Adipose tissue (tissue), 3 donors: ENCODE results near the gene CD300LD. TPM values are rescaled to one million over a fixed set of nuclear protein-coding genes. Genes with fewer than 3 reads are reported as not detected.
"Not testable (repeated sequence)": the region's sequence is repeated elsewhere in the genome, so short reads cannot be mapped to it uniquely, and the experiment has no call there.

Experiments used
- H3K27ac ChIP-seq: one replicate; pipeline ENCODE4 v1.5.1; 2013; ENCODE audit warnings: low read depth, low read length
- WGBS, 3 donors: extraction: QIAGEN DNeasy Blood & Tissue Kit; methylation state at CpG; one replicate each; pipeline ENCODE4 v1.1.7; 2013; 5-methylcytosine and 5-hydroxymethylcytosine counted together
- polyA plus RNA-seq, 3 donors: library from polyadenylated mRNA; stranded (reverse); fragments of 200-250 nt; gene quantifications; one replicate each; pipeline ENCODE4 v1.2.3, GENCODE V29; 2013
- donor health status: healthy with polysubstance abuse.
- donor health status: Bipolar disorder and iron deficiency.
- donor health status: healthy.

CD300LD gene
- not detected for polyA plus RNA-seq

DNA sequence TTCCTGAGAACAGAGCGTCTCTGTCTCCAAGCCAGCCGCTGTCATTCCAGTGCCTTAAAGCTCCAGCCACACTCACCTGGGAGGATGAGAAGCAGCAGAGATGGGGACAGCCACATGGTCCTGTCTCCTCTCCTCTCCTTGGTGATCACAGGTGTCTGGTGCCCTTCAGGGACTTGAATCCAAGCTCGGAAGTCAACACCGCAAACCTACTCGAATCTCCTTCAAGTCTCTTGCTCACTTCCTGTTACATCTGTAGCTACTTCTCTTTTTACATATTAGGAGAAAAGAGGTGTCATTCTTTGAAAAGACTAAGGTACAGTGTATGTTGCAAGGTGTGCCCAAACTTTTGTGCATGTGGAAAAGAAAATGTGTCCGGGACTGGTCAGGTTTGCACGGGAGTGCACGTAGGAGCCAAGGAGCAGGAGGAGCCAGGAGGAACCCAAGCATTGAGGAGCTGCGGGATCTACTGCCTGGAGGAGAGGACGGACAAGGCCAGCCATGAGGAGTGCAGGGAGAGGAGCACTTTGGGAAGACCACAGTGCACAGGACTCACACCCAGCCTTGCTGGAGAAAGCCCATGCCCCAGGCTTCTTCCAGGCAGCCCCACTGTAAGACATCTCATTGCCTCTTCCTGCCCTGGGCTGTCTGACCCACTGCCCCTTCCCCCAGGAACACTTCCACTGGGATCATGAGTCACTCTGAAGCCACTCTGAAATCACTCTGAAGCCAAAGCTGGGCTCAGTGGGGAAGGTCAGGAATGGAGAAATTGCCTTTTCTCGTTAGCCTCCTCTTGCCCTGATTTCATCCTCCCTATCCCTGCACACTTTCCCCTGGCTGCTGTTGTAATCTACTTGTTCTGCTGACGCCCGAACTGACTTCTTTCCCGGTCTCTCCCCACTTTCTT is at the start of gene CD300LD:
Gene CD300LD (minus strand): TSS at position 197 of the 904 bp plus-strand sequence. CDS start 81 bp downstream, at position 116.
- no peak within 1 kb of the TSS for H3K27ac ChIP-seq
- WGBS, 3 donors = 63 to 67% (median 64%) methylated on average over 14 of the region's 14 CpGs

GRCh38 chr17:74641224-74641957 is 49.3 kb upstream of the CD300LD start:
- 57 to 64% (median 62%) methylated on average over 6 of the region's 6 CpGs for WGBS, 3 donors
- no peak overlapping the region for H3K27ac ChIP-seq

GRCh38 chr17:74639704-74640151 is 47.6 kb upstream of the CD300LD start:
- 43 to 68% (median 46%) methylated on average over 10 of the region's 10 CpGs for WGBS, 3 donors
- no peak overlapping the region for H3K27ac ChIP-seq

DNA sequence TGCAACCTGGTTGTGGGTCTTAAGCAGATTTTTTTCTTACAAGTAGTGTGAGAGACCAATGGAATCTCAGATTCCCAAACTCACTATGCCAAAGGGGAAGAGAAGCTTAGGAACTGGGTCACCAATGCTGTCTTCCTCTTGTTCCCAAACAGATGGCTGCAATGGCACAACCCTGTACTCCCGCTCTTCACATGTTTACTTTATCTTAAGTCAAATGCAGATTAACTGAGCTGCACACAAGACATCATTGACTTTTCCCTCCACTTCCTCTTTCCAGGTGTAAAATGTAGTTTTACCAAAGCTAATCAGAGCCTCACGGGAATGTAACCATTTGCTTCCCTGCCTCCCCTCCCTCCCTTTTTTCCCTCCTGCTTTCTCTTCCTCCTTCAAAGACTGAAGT is 45.8 kb upstream of the CD300LD start:
- no peak overlapping the region for H3K27ac ChIP-seq
- 21 to 48% (median 47%) methylated on average over 2 of the region's 2 CpGs for WGBS, 3 donors

- 34 to 67% (median 55%) methylated on average over 9 to 11 of the region's 11 CpGs for WGBS, 3 donors
Observed at GRCh38 chr17:74637265-74637664, 45.2 kb upstream of the CD300LD start.

GRCh38 chr17:74636541-74637085 is 44.5 kb upstream of the CD300LD start:
- 64 to 68% (median 66%) methylated on average over 10 of the region's 10 CpGs for WGBS, 3 donors
- not testable (repeated sequence) for H3K27ac ChIP-seq

More at GRCh38 chr17:74637265-74637664, 45.2 kb upstream of the CD300LD start:
- H3K27ac ChIP-seq = no peak overlapping the region

- H3K27ac ChIP-seq = no peak overlapping the region
- 45 to 70% (median 65%) methylated on average over 13 of the region's 13 CpGs for WGBS, 3 donors
Observed at GRCh38 chr17:74635418-74635817, 43.3 kb upstream of the CD300LD start.

GRCh38 chr17:74633326-74633725 is 41.2 kb upstream of the CD300LD start:
- H3K27ac ChIP-seq = no peak overlapping the region
- 62 to 77% (median 67%) methylated on average over 8 of the region's 8 CpGs for WGBS, 3 donors

- 75 to 78% (median 78%) methylated on average over 8 to 9 of the region's 9 CpGs for WGBS, 3 donors
- H3K27ac ChIP-seq = no peak overlapping the region
Observed at GRCh38 chr17:74632617-74633016, 40.5 kb upstream of the CD300LD start.

GRCh38 chr17:74631468-74632450 is 39.7 kb upstream of the CD300LD start:
- H3K27ac ChIP-seq = no peak overlapping the region
- WGBS, 3 donors = 20 to 36% (median 23%) methylated on average over 14 of the region's 14 CpGs

- not testable (repeated sequence) for H3K27ac ChIP-seq
- WGBS, 3 donors = 75 to 81% (median 79%) methylated on average over 14 of the region's 14 CpGs
Observed at GRCh38 chr17:74630251-74630650, 38.2 kb upstream of the CD300LD start.

DNA sequence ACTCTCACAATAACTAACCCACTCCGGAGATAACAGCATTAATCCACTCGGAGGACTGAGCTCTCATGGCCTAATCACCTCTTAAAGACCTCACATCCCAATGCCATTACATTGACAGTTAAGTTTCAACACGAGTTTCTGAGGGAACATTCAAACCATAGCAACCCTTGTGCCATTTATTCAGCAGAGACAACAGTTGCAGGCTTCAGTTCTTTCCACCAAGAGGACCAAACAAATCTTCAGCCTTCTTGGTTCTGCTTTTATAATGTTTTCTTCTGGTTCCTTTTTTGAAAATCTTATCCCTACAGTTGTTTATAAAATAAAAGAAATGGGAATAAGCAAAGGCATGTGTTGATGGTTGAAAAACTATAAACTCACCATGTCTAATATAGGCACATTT is 33.6 kb upstream of the CD300LD start:
- H3K27ac ChIP-seq = no peak overlapping the region
- WGBS, 3 donors = 44 to 60% (median 55%) methylated on average over 3 of the region's 3 CpGs

GRCh38 chr17:74624131-74624530 is 32.0 kb upstream of the CD300LD start:
- 85 to 92% (median 90%) methylated on average over 1 of the region's 1 CpG for WGBS, 3 donors

DNA sequence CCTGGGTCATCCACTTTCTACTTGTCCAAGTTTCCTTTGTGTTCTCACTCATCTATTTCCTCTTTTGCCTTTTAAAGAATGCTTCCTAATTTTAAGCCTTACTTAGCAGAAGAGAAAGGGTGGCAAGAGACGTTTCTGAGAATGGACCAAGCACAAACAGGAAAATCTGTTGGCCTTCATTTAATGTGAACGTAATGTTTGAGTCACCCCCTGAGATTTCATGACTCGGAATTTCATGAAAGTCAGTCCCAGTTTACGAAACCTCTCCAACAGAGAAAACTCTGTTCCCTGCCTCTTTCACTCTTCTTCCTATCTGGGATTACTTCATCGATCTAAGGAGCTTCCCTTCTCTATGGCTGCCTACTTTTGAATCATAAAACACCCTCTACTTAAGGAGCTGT is 31.6 kb upstream of the CD300LD start, which contains the start of gene CD300E:
Gene CD300E (minus strand): TSS at position 46 of the 401 bp plus-strand sequence. CDS start 117 bp downstream, outside the sequence.
- H3K27ac ChIP-seq = no peak within 1 kb of the TSS

More at GRCh38 chr17:74624131-74624530, 32.0 kb upstream of the CD300LD start:
- no peak overlapping the region for H3K27ac ChIP-seq

DNA sequence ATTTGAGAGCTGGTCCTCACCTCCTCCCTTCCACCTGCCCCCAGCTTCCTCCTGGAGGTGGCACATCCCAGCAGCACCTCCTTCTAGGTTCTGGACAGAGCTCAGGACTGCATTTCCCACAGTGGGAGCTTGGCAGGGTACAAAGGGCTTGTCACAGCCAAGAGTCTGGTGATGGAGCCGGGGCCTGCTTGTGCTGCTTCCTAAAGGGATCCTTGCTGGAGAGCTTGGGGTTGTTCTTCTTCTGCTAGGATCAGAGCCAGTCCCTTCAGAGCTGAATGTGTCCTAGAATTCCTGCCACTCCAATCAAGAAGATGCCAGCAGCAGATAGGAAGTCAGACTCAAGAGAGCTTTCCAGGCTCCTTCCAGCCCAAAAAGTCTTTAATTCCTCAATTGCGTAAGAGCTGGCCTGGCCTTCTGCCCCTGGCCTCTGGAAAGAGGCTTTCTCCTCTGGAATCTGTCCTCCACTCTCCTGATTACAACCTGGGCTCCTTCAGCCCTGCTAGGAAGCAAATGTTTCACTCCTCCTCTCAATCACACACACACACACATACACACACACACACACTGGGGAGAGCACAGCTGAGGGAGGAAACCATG is 27.1 kb upstream of the CD300LD start:
- H3K27ac ChIP-seq = no peak overlapping the region
- 58 to 84% (median 62%) methylated on average over 2 of the region's 2 CpGs for WGBS, 3 donors

More for the DNA sequence above, 31.6 kb upstream of the CD300LD start, which contains the start of gene CD300E:
- WGBS, 3 donors = 43 to 62% (median 47%) methylated on average over 5 of the region's 5 CpGs

DNA sequence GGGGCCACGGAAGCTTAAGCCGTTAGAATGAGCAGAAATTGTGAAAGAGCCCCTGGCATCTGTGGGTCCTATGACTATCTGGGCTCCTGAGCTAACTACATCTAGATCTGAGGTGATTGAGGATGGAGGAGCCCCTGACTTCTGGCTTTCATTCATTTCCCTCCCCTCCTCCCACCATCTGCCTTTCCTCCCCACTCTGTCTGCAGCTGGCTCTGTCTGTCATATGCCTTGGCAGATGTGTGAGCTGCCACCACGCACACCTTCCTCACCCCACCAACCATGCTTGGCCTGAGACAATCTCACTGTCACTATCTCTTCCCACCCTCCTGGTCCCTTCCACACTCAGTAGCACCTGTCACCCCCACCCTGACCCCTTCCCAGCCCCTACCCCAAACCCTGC is 26.4 kb upstream of the CD300LD start:
- H3K27ac ChIP-seq = no peak overlapping the region
- WGBS, 3 donors = 51 to 78% (median 62%) methylated on average over 3 of the region's 3 CpGs

DNA sequence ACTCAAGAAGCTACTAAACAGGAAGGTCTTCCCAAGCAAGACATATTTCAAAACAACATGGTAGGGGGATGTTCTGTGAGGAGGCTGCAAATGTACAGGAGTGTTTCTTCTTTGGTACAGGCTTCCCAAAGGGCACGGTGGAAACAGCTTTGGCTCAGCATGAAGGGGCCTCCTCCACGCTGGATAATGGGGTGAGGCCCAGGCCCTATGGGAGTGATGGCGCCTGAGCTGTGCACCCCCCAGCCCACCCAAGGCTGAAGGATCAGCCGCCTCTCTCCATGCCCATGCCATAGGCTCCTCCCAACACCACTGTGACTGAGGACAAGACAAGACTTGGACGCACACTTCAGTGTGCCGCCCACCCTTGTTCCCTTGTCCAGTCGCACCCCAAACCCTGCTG is 24.6 kb upstream of the CD300LD start:
- H3K27ac ChIP-seq = no peak overlapping the region
- 88 to 92% (median 90%) methylated on average over 7 of the region's 7 CpGs for WGBS, 3 donors
